Iris pigment epithelial cell (primary cell): ENCODE data around the gene EXD3.
"Not testable (repeated sequence)": the region's sequence is repeated elsewhere in the genome, so short reads cannot be mapped to it uniquely, and the experiment has no call there.

Experiments used
- DNase-seq: peaks from one replicate; pipeline ENCODE4 v3.0.0-alpha.2; 2011; ENCODE audit warnings: low read depth

EXD3 gene

DNA sequence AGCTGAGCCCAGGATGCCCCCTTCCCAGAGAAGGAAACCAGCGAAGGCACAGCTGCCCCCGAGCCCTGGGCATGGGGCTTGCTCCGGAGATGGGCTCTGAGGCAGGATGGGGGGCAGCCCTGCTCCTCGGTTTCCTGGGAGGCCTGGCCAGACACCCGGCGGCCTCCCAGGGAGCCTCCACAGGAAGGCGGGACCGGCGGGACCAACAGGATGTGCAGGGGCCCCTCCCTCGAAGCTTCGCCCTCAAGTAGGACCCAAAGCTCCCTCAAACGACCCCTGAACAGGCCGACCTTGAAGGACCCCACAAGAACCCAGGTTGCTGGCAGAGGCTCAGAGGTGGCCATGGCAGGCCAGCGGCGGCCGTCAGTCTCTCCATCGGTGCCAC lies 11.7 kb downstream of the EXD3 start:
- DNase-seq: peak; percentile 43

DNA sequence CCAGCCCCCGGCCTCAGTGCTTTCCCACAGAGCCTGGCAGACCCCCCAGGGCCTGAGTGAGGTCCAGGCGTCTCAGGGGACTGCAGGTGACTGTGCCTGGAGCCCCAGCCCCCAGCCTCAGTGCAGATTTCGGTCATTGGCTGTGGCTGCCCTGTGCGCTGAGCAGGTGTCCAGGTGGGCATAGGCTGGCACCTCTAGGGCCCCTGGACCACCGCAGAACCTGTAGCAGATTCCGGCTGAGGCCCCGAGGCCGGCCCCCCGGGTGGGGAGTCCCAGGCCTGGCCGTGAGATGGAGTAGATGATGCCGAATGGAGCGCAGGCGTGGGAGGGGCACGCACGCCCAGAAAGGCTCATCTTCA lies 12.1 kb downstream of the EXD3 start:
- DNase-seq: no peak

DNA sequence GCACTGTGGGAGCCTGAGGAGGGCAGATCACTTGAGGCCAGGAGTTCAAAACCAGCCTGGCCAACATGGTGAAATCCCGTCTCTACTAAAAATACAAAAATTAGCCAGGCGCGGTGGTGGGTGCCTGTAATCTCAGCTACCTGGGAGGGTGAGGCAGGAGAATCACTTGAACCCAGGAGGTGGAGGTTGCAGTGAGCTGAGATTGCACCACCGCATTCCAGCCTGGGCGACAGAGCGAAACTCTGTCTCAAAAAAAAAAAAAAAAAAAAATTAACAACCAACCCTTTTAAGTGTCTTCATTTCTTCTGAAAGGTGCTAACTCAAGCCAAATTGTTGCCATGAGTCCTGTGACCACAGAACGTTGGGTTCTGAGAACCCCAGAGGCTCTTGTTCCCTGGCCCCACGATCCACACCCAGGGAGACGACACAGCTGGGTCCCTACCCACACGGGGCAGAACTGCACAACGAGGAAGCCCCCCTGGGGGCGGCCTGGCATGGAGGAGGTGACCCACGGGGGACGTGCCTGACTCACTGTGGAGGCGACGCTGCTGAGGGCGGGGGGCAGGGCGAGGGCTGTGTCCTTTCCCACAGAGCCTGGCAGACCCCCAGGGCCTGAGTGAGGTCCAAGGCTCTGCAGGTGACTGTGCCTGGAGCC lies 12.6 kb downstream of the EXD3 start:
- not testable (repeated sequence) for DNase-seq

GRCh38 chr9:137409515-137409914 lies 13.4 kb downstream of the EXD3 start:
- no peak for DNase-seq

GRCh38 chr9:137408651-137409405 lies 14.1 kb downstream of the EXD3 start:
- DNase-seq: no peak

GRCh38 chr9:137407590-137408300 lies 15.2 kb downstream of the EXD3 start:
- no peak for DNase-seq

GRCh38 chr9:137406876-137407589 lies 15.9 kb downstream of the EXD3 start:
- peak; percentile 66 for DNase-seq

DNA sequence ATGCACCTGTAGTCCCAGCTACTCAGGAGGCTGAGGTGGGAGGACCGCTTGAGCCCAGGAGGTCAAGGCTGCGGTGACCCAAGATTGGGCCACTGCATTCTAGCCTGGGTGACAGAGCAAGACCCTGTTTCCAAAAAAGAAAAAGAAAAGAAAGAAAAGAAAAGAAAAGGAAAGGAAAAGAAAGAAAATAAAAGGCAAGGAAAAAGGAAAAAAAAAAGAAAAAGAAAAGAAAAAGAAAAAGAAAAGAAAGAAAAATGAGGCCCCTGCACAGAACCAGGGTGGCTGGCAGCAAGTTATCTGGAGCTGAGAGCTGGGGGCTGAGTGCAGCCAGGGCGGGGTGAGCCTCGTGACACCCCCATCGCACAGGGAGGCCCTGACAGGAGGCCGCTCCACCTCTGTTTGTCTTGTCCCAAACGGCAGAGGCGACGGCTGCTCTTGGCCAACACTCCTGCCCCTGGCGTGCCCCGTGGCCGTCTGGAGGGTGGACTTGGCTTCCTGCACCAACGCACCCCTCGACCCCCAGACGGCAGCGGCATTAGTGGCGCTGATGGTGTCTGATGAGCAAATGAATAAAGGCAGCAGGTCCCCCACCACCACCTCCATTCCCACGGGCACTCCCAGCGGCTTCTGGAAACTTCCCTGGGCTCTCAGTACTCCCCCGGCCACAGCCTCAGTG lies 16.7 kb downstream of the EXD3 start:
- DNase-seq: no peak

- DNase-seq: peak; percentile 29
Observed at GRCh38 chr9:137405677-137406081, 17.3 kb downstream of the EXD3 start.

- DNase-seq: no peak
Observed at GRCh38 chr9:137404961-137405567, 17.9 kb downstream of the EXD3 start.

GRCh38 chr9:137403269-137403668 lies 19.7 kb downstream of the EXD3 start:
- DNase-seq: no peak

GRCh38 chr9:137402746-137403145 lies 20.2 kb downstream of the EXD3 start:
- no peak for DNase-seq

- no peak for DNase-seq
Observed at GRCh38 chr9:137398561-137399468, 24.1 kb downstream of the EXD3 start.

GRCh38 chr9:137397675-137398423 lies 25.1 kb downstream of the EXD3 start:
- DNase-seq: no peak

DNA sequence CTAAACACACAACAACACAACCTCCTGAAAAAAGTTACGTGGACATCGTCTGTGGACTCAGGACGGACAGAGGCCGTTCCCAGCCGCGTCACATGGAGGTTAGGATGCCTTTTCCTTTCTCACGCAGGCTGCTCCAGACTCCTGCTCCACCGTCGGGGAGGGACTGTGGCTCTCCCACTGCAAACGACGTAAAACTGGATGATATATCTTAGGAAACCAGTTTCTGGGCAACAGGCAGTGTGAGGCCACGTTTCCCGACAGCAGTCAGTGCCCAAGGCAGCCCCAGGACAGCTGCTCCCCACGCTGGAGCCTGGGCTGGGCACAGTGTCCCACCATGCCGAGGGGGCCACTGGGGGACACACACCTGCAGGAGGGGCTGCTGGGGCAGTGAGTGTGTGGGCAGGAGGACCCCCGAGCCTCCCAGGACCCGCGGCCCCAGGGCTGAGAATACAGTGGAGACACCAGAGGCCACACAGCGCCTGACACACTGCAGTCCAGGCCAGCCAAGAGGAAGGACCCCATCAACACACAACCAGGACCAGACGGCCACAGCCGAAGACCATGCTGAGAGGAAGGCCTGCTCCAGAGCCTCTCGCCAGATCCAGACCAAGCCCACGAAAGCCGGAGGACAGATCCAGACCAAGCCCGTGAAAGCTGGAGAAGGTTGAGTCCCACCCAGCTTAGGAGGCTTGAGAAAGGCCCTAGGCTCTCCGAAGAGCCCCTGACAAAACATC lies 26.2 kb downstream of the EXD3 start:
- no peak for DNase-seq

GRCh38 chr9:137396227-137396626 lies 26.7 kb downstream of the EXD3 start:
- peak; percentile 97 for DNase-seq

- no peak for DNase-seq
Observed at GRCh38 chr9:137395666-137396010, 27.3 kb downstream of the EXD3 start.

DNA sequence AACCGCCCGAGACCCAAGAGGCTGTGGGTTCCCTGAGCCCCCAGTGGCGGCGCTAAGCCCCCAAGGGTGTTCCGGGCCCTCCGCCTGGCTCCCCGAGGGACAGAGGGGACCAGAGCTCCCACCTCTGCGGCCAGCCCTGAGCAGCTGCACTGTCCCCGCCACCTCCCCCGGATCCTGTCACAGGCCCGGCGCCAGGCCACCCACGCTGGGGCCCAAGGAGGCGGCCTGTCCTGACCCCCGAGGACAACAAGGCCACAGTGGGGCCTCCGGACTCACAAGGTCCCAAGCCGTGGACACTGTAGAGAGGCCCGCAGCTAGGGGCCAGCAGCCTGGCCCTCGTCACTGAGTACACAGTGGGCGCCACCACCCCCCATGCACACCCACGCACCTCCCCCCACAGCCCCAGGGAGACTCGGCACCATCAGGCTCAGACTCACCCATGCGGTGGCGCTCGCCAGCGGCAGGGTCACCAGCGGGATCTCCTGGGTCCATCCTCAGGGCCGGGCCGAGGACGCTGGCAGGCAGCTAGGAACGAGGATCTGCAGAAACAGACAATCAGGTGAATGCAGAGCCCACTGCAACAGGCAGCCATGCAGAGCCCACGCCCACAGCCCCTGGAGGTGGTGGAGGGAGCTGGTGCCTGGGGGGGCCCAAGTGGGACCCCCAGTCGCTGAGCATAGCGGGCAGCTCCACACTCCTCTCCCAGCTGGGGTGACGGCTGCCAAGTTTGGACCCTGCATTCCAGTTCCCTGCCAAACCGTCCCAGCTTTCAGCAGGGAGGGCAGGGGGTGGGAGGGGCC lies 27.9 kb downstream of the EXD3 start:
- DNase-seq: no peak
